Myometrial cell (primary cell): ENCODE data around the gene LRP5. TPM values are rescaled to one million over a fixed set of nuclear protein-coding genes. Genes with fewer than 3 reads are reported as not detected.

Experiments
- total RNA-seq: library from RNA; depleted of rRNA; stranded (reverse); fragments of >200 nt; gene quantifications from 2 replicates; pipeline ENCODE4 v1.2.3, GENCODE V29; 2015

The LRP5 gene
- total RNA-seq, result 14.4 and 16.4 TPM in 2 replicates

DNA sequence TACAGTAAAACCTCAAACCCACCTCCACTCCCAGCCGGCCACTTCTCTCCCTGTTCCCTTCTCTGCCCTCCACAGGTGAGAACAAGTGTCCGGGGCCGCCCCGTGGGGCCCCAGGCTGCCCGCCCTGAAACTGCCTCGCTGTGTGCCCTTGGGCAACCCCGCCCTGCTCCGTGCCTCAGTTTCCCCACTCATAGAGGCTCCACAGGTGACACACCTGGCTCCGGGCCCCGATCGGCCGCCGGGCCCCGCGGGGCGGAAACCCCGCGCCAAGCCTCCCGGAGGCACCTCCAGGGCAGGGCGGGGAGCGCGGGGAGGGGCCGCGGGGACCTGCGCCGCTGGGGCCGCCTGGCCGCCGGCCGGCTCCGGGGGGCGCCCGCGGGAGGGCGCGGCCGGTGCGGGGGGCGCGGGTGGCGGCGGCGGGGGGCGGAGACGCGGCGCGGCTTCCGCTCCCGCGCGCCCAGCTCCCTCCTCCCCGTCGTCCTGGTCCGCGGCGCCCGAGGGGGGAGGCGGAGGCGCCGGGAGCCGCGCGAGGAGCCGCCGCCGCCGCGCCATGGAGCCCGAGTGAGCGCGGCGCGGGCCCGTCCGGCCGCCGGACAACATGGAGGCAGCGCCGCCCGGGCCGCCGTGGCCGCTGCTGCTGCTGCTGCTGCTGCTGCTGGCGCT, at the start of gene LRP5:
TSS of gene LRP5 (plus strand) at position 475 of the 663 bp plus-strand sequence. CDS start at position 599, 124 bp downstream.

DNA sequence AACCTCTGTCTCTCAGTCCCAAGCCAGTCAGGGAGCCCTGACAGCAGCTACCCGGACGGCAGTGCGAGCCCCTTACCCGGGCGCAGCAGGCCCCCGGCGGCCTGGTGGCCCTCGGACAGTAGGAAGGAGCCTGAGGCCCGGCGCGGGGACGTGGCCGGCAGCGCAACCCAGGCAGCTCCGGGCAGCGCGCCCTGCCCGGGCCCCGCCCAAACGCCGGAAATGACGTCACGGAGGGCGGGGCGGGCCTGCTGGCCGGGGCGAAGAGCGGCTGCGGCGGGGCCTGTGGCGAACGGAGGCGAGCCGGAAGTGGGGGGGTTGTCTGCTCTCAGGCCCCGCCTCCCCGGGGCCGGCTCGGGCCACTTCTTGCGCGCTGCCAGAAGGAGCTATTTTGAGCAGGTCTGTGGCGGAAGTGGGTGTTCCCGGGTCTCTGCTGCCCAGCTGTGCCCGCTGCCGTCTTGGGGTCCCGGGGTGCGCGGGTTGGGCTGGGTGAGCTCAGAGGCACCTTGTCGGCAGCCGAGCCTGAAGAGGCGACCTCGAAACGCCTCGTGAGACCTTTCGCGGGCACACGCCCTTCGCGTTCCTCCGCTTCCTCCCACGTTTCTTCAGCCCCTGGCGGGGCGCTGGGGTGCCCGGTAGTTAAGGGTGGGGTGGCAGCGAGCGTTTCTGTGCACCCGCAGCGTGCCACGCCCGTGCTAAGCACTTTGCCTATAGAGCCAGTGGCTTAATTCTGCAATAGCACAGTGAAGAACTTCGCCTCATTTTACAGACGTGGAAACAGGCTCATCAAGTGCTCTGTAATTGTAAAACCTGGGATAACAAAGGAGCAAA, 40.4 kb upstream of the LRP5 start, which contains the start of gene C11orf24:
TSS of gene C11orf24 (minus strand) at position 193 of the 828 bp plus-strand sequence. CDS start 8,206 bp downstream, outside the sequence.

DNA sequence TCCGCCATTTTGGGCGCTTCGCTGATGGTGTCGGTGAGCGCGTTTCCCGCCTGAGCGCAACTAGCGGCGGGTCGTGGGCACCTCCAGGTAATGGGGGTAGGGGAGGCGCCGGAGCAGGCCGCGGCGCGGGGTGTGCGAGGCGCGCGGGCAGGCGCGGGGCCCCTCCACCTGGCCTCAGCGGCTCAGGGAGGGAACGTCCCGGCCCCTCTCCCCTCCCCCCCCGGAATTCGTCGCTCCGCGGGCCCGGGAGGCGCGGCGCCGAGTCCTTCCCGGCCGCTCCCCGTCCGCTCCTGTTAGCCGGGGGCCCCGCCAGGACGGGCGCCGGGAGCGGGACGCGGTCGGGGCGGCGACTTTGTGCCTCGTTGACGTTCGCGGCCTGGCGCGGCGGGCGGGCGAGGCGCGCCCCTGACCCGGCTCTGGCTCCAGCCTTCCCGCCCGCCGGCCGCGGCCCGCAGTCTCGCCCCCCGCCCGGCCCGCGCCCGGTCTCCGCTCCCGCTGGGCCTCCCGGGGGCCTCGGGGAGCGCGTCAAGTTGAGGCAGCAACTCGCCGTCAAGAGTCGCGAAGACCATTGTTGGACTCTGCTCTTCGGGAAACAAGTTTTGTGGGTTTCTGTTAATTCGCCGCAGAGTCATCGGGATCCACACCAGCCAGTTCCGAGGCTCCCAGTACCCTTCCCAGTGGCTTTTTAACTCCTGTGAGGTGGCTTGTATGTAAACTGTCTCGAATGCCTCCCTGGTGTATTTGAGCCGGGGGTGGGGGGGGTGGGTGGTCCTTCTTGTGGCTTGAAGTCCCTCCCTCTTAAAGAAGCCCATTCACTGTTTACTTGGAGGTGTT, 148.6 kb downstream of the LRP5 start, which contains the start of gene PPP6R3:
TSS of gene PPP6R3 (plus strand) at position 12 of the 834 bp plus-strand sequence. CDS start 76,913 bp downstream, outside the sequence.

Other genes starting within 250 kb of the LRP5 start
- 6.7 and 9.5 TPM in 2 replicates for gene CHKA, start 191.2 kb upstream of the LRP5 start, total RNA-seq
- gene KMT5B, start 99.3 kb upstream of the LRP5 start, total RNA-seq, result 7.8 and 11.7 TPM in 2 replicates
- gene C11orf24, start 40.6 kb upstream of the LRP5 start, total RNA-seq, result 75.1 and 94.8 TPM in 2 replicates
- 60.0 and 74.4 TPM in 2 replicates for gene PPP6R3, start 148.2 kb downstream of the LRP5 start, total RNA-seq